H1 (cell line): ENCODE measurements around the gene TEKT3. TPM values are rescaled to one million over a fixed set of nuclear protein-coding genes. Genes with fewer than 3 reads are reported as not detected.

Experiments used
- CTCF ChIA-PET: fragments of 300-600 bp; sonication (Branson Sonifier 250); formaldehyde crosslinking; loops from one replicate; lab custom pipeline; 2021; ENCODE audit not compliant: partially characterized antibody; lab: Charles Lee
- POLR2A ChIA-PET: fragments of 300-600 bp; sonication (Branson Sonifier 250); formaldehyde crosslinking; loops from one replicate; lab custom pipeline; 2021; ENCODE audit warnings: inconsistent platforms; ENCODE audit not compliant: partially characterized antibody; lab: Charles Lee
- DNase-seq, 2 experiments: peaks; one replicate each; pipeline versions ENCODE4 v3.0.0 to v3.0.0-alpha.2; 2010 to 2022; ENCODE audit warnings: low spot score in 2 of 2, low read depth in 1 of 2, mixed read lengths in 1 of 2
- FAIRE-seq: peaks from 2 replicates; lab custom pipeline; 2011; peaks lifted over from hg19 to GRCh38; lab: Jason Lieb, UNC
- H2AFZ ChIP-seq: 2 replicates; pipeline ENCODE4 v1.8.1; 2012; ENCODE audit warnings: low read length, inconsistent platforms
- H2AK5ac ChIP-seq: 2 replicates; pipeline ENCODE4 v1.6.1; 2013; ENCODE audit warnings: low read depth, low read length
- H2BK120ac ChIP-seq: replicated peaks from 2 replicates; pipeline ENCODE3; 2013; ENCODE audit warnings: low read depth, low read length, inconsistent platforms
- H2BK12ac ChIP-seq: 2 replicates; pipeline ENCODE4 v1.6.1; 2013; ENCODE audit warnings: low read depth, low read length
- H2BK15ac ChIP-seq: 2 replicates; pipeline ENCODE4 v1.6.1; 2013; ENCODE audit warnings: low read length
- H2BK20ac ChIP-seq: 2 replicates; pipeline ENCODE4 v1.6.1; 2013; ENCODE audit warnings: low read length
- H2BK5ac ChIP-seq: 2 replicates; pipeline ENCODE4 v1.6.1; 2013; ENCODE audit warnings: low read depth, low read length
- H3K14ac ChIP-seq: 2 replicates; pipeline ENCODE4 v1.6.1; 2013; ENCODE audit warnings: inconsistent platforms; ENCODE audit not compliant: insufficient read length
- H3K18ac ChIP-seq: 2 replicates; pipeline ENCODE4 v1.6.1; 2013; ENCODE audit warnings: low read length; ENCODE audit errors: extremely low read depth
- H3K23ac ChIP-seq: 2 replicates; pipeline ENCODE4 v1.6.1; 2013; ENCODE audit warnings: inconsistent platforms; ENCODE audit not compliant: insufficient read length
- H3K23me2 ChIP-seq: 2 replicates; pipeline ENCODE4 v1.6.1; 2013; ENCODE audit warnings: low read depth, low read length
- H3K27ac ChIP-seq: 2 replicates; pipeline ENCODE4 v1.6.1; 2011; ENCODE audit warnings: low read depth, low read length, inconsistent platforms
- H3K27me3 ChIP-seq, 4 experiments: replicated peaks in 1 of 4; 1 replicate in 1 of 4; 2 replicates in 3 of 4; pipeline versions ENCODE4 v1.6.1 to v1.8.1; 2011 to 2013; ENCODE audit warnings: low read length in 3 of 4, mild to moderate bottlenecking in 3 of 4, inconsistent platforms in 2 of 4, mixed read lengths in 2 of 4, moderate library complexity in 1 of 4; ENCODE audit not compliant: control insufficient read depth in 3 of 4, insufficient read depth in 3 of 4; ENCODE audit errors: extremely low read depth in 1 of 4
- H3K36me3 ChIP-seq, 4 experiments: 2 replicates each; pipeline versions ENCODE4 v1.6.1 to v1.8.1; 2011 to 2013; ENCODE audit warnings: mild to moderate bottlenecking in 4 of 4, low read length in 3 of 4, moderate library complexity in 2 of 4, control low read depth in 1 of 4, inconsistent platforms in 1 of 4; ENCODE audit not compliant: insufficient read depth in 4 of 4, control insufficient read depth in 2 of 4
- H3K4ac ChIP-seq: replicated peaks from 2 replicates; pipeline ENCODE3; 2013; ENCODE audit warnings: low read length, low read depth, mixed read lengths, inconsistent platforms; ENCODE audit not compliant: insufficient read length
- H3K4me1 ChIP-seq, 4 experiments: replicated peaks in 1 of 4; 1 replicate in 1 of 4; 2 replicates in 3 of 4; pipeline versions ENCODE4 v1.6.1 to v1.8.1; 2011 to 2013; ENCODE audit warnings: low read length in 3 of 4, inconsistent platforms in 2 of 4, mixed read lengths in 1 of 4; ENCODE audit not compliant: insufficient read depth in 4 of 4, control insufficient read depth in 3 of 4
- H3K4me2 ChIP-seq, 2 experiments: 2 replicates each; pipeline versions ENCODE4 v1.6.1 to v1.8.1; 2011 to 2013; ENCODE audit warnings: low read depth in 2 of 2, low read length in 2 of 2, control low read depth in 1 of 2, inconsistent platforms in 1 of 2, mild to moderate bottlenecking in 1 of 2; ENCODE audit not compliant: insufficient read depth in 1 of 2
- H3K4me3 ChIP-seq, 4 experiments: fragments of 200-600, 300-600 bp in 1 of 4; sonication (generic), shearing (Covaris generic), sonication (Bioruptor Twin) in 1 of 4; 2 replicates each; pipeline versions ENCODE4 v1.5.1 to v1.8.1; 2011 to 2016; ENCODE audit warnings: low read length in 4 of 4, low read depth in 3 of 4, control low read depth in 2 of 4, inconsistent platforms in 2 of 4, mild to moderate bottlenecking in 2 of 4, mixed read lengths in 1 of 4, moderate library complexity in 1 of 4; ENCODE audit not compliant: insufficient read depth in 2 of 4; ENCODE audit errors: extremely low read depth in 1 of 4
- H3K56ac ChIP-seq: replicated peaks from 2 replicates; pipeline ENCODE3; 2013; ENCODE audit warnings: low read depth, mild to moderate bottlenecking, mixed read lengths, low read length, inconsistent platforms; ENCODE audit not compliant: insufficient read length
- H3K79me1 ChIP-seq: 2 replicates; pipeline ENCODE4 v1.6.1; 2013; ENCODE audit warnings: low read depth, low read length, control low read depth
- H3K79me2 ChIP-seq, 2 experiments: 2 replicates each; pipeline versions ENCODE4 v1.6.1 to v1.8.1; 2012 to 2013; ENCODE audit warnings: low read length in 2 of 2, mild to moderate bottlenecking in 2 of 2, inconsistent platforms in 1 of 2; ENCODE audit not compliant: insufficient read depth in 2 of 2, control insufficient read depth in 1 of 2
- H3K9ac ChIP-seq, 4 experiments: replicated peaks in 1 of 4; 1 replicate in 1 of 4; 2 replicates in 3 of 4; pipeline versions ENCODE4 v1.6.1 to v1.8.1; 2011 to 2013; ENCODE audit warnings: low read depth in 3 of 4, low read length in 3 of 4, control low read depth in 2 of 4, mild to moderate bottlenecking in 2 of 4, moderate library complexity in 2 of 4, inconsistent platforms in 1 of 4; ENCODE audit errors: extremely low read depth in 1 of 4
- H3K9me3 ChIP-seq, 2 experiments: 2 replicates each; pipeline versions ENCODE4 v1.6.1 to v1.8.1; 2012 to 2013; ENCODE audit warnings: mild to moderate bottlenecking in 2 of 2, moderate library complexity in 2 of 2, control low read depth in 1 of 2, inconsistent platforms in 1 of 2, low read depth in 1 of 2, low read length in 1 of 2, mixed read lengths in 1 of 2; ENCODE audit not compliant: insufficient read depth in 2 of 2
- H4K20me1 ChIP-seq, 2 experiments: replicated peaks in 1 of 2; 2 replicates each; pipeline versions ENCODE3 to v1.8.1; 2011 to 2013; ENCODE audit warnings: inconsistent platforms in 2 of 2, low read length in 2 of 2, mild to moderate bottlenecking in 1 of 2; ENCODE audit not compliant: insufficient read depth in 2 of 2, control insufficient read depth in 1 of 2
- H4K5ac ChIP-seq: 2 replicates; pipeline ENCODE4 v1.6.1; 2013; ENCODE audit warnings: low read length, low read depth, mixed read lengths, inconsistent platforms; ENCODE audit not compliant: insufficient read length
- H4K8ac ChIP-seq: 2 replicates; pipeline ENCODE4 v1.8.0; 2013; ENCODE audit warnings: mild to moderate bottlenecking, moderate library complexity, low read length, inconsistent platforms; ENCODE audit not compliant: insufficient read depth; ENCODE audit errors: extremely low read depth
- H4K91ac ChIP-seq: replicated peaks from 2 replicates; pipeline ENCODE3; 2013; ENCODE audit warnings: low read length, mixed read lengths, inconsistent platforms; ENCODE audit not compliant: insufficient read length
- ATF3 ChIP-seq: IDR thresholded peaks from 2 replicates; pipeline ENCODE4 v1.6.1; 2011; ENCODE audit warnings: low read depth, mild to moderate bottlenecking, low read length; ENCODE audit not compliant: insufficient read depth
- CHD1 ChIP-seq: IDR thresholded peaks from 2 replicates; pipeline ENCODE4 v1.6.1; 2012; ENCODE audit warnings: low read depth, low read length, improper control_type of control experiment
- EP300 ChIP-seq, 2 experiments: IDR thresholded peaks; 1 replicate in 1 of 2; 2 replicates in 1 of 2; pipeline ENCODE4 v1.6.1; 2011 to 2012; ENCODE audit warnings: low read depth in 2 of 2, low read length in 2 of 2, mild to moderate bottlenecking in 2 of 2, borderline replicate concordance in 1 of 2, inconsistent platforms in 1 of 2, moderate library complexity in 1 of 2
- GTF2F1 ChIP-seq: IDR thresholded peaks from 2 replicates; pipeline ENCODE4 v1.6.1; 2012; ENCODE audit warnings: low read depth, low read length, improper control_type of control experiment, borderline replicate concordance
- NANOG ChIP-seq: IDR thresholded peaks from 2 replicates; pipeline ENCODE4 v1.6.1; 2011; ENCODE audit warnings: low read length, low read depth, mild to moderate bottlenecking, inconsistent platforms; ENCODE audit not compliant: insufficient read depth, poor library complexity, severe bottlenecking
- RAD21 ChIP-seq, 2 experiments: IDR thresholded peaks in 1 of 2; conservative IDR thresholded peaks in 1 of 2; 2 replicates each; pipeline ENCODE4 v1.6.1; 2011; ENCODE audit warnings: low read depth in 2 of 2, low read length in 2 of 2, improper control_type of control experiment in 1 of 2, inconsistent platforms in 1 of 2, mild to moderate bottlenecking in 1 of 2, moderate library complexity in 1 of 2
- RBBP5 ChIP-seq: IDR thresholded peaks from 2 replicates; pipeline ENCODE4 v1.7.1; 2012; ENCODE audit warnings: low read depth, mild to moderate bottlenecking, inconsistent platforms, low read length, moderate library complexity, borderline replicate concordance
- RNF2 ChIP-seq: fragments of 200-900, 300-1000 bp; sonication (generic); IDR thresholded peaks from 2 replicates; pipeline ENCODE4 v1.7.1; 2016; ENCODE audit warnings: borderline replicate concordance, low read depth, mild to moderate bottlenecking, antibody characterized with exemption, low read length; ENCODE audit not compliant: poor library complexity, severe bottlenecking; ENCODE audit errors: missing control alignments
- SAP30 ChIP-seq: fragments of 300-600 bp; sonication (generic); IDR thresholded peaks from 2 replicates; pipeline ENCODE4 v1.7.1; 2012; ENCODE audit warnings: low read length, moderate library complexity, mild to moderate bottlenecking, inconsistent platforms; ENCODE audit not compliant: insufficient read depth, insufficient replicate concordance
- SIRT6 ChIP-seq: IDR thresholded peaks from one replicate; pipeline ENCODE4 v1.7.1; 2012; ENCODE audit warnings: low read length, inconsistent platforms
- SIX5 ChIP-seq: IDR thresholded peaks from 2 replicates; pipeline ENCODE4 v1.6.1; 2011; ENCODE audit warnings: mild to moderate bottlenecking, low read depth, low read length
- WGBS, 2 experiments: shearing (Covaris generic) in 1 of 2; methylation state at CpG; one replicate each; pipeline versions ENCODE4 v1.1.6 to v1.1.7; 2013 to 2015; ENCODE audit warnings: low lambda C conversion rate in 2 of 2, mixed read lengths in 2 of 2, inconsistent platforms in 1 of 2, low coverage in 1 of 2, missing lambda C conversion rate in 1 of 2; ENCODE audit not compliant: insufficient replicate concordance in 2 of 2, insufficient coverage in 1 of 2, insufficient read length in 1 of 2; ENCODE audit errors: extremely low coverage in 1 of 2, missing lambda C conversion rate in 1 of 2; 5-methylcytosine and 5-hydroxymethylcytosine counted together
- polyA plus RNA-seq, 7 experiments: library from polyadenylated mRNA; depleted of rRNA in 3 of 7; stranded (reverse) in 5 of 7; unstranded in 2 of 7; fragments of >200 nt in 5 of 7; fragments of 200-250 nt in 2 of 7; gene quantifications; 1 replicate in 5 of 7; 2 replicates in 1 of 7; 4 replicates in 1 of 7; pipeline versions ENCODE4 v1.2.1 to v1.2.3, GENCODE V29; 2011 to 2013; ENCODE audit warnings: missing spikeins in 2 of 7, mixed read lengths in 2 of 7
- total RNA-seq: library from RNA; stranded (reverse); fragmentation: NEBNext Ultra II Directional; extraction: Animal tissue kit (Norgen Biotek cat#: 25700); gene quantifications from 2 replicates; pipeline ENCODE4 v1.2.1, GENCODE V29; 2021

TEKT3 gene
- total and polyA plus RNA-seq, 2 of the 8 experiments (the other 6 are each of a cell fraction or from before 2014, with no cell fraction given), result 2.2 to 2.9 TPM

GRCh38 chr17:15350777-15351477 is 9.5 kb upstream of the TEKT3 start:
- Histone ChIP-seq H2BK12ac (no peak overlapping the region), H2BK20ac (no peak overlapping the region), H4K8ac (no peak overlapping the region), H3K79me2 (no peaks in the 10 kb centered on the region), H2AFZ (no peak overlapping the region), H3K9me3 (no peaks in the 10 kb centered on the region), H3K36me3 (no peaks in the 10 kb centered on the region), H4K5ac (no peak overlapping the region), H3K23me2 (no peaks in the 10 kb centered on the region; the same call in 1 of the 2 replicates), H3K56ac (no peak overlapping the region), H3K4ac (no peak overlapping the region), H3K27ac (no peak overlapping the region), H2AK5ac (no peak overlapping the region), H3K9ac (no peak overlapping the region), H3K23ac (no peak overlapping the region), H4K91ac (no peak overlapping the region), H3K18ac (no peak overlapping the region), H3K79me1 (no peaks in the 10 kb centered on the region), H4K20me1 (no peaks in the 10 kb centered on the region), H3K4me3 (no peak overlapping the region), H3K27me3 (no peaks in the 10 kb centered on the region), H2BK5ac (no peak overlapping the region), H2BK15ac (no peak overlapping the region), H3K14ac (no peak overlapping the region), H3K4me2 (no peak overlapping the region), H2BK120ac (no peak overlapping the region), H3K4me1 (no peaks in the 10 kb centered on the region)
- WGBS, 2 experiments, result 89% methylated on average over 10 of the region's 10 CpGs; no CpG with 5 or more reads in 1 of the 2 experiments
- POLR2A ChIA-PET, result no interaction called here
- no peak for FAIRE-seq
- CTCF ChIA-PET, result interaction anchor here (0.7 to 2.2 kb wide), 5 partner anchors 7 to 90 kb away, joined by 3 to 6 read pairs (median 3); partner anchors contain the start of gene TEKT3
- no peak for DNase-seq
- TF ChIP-seq RNF2, result no peak
- no peak for TF ChIP-seq SIX5
- no peak for TF ChIP-seq RBBP5
- no peak for TF ChIP-seq NANOG
- no peak for TF ChIP-seq RAD21 (IDR thresholded peaks at IDR 0.05 in 1 of 2, conservative IDR thresholded peaks at IDR 0.05 in 1 of 2; ENCODE audit: low read depth in 2 of 2, low read length in 2 of 2)
- no peak for TF ChIP-seq EP300 (IDR thresholded peaks at IDR 0.05; ENCODE audit: borderline replicate concordance in 1 of 2, low read depth in 2 of 2, low read length in 2 of 2)
- TF ChIP-seq SIRT6, result no peak
- TF ChIP-seq ATF3, result no peak
- TF ChIP-seq SAP30, result no peak
- no peak for TF ChIP-seq CHD1
- TF ChIP-seq GTF2F1, result no peak
